ENCODE data around the gene FHOD3.

FHOD3 gene

DNA sequence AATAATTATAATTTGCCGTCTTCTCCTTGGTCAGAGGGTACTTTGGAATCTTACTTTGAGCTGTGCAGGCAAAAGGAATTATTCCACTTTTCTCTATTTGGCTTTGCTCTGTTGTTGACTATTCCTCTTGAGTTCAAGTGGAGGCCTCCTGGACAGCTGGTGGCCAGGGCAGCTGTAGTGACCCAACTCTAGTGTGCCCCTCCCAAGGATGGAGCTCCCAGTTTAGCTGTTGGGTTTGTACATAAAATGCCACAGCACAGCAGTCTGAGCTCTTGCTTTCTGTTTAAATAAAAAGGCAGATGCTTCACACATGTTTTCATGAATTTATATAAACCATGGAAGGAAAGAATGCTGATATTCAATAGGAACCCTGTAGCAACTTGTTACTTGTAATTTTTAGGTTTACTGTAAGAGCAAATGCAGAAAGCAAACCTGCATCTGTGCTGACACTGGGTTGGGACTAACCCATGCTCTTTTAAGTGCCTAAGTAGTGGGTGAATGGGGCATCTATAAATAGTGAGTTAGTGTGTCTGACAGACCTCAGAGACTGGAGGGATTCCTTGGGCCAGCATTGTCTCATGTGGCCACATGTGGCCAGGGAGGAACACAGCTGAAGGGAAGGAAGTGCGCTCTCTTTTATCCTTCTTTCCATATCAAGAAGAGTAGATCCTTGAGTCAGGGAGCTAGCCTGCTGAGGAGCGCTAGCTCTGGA is 121.8 kb downstream of the FHOD3 start:
- Histone ChIP-seq H3K4me1 (ENCODE audit: insufficient read depth, low read length) (no peaks in the 10 kb centered on the region), H3K9me3 (ENCODE audit: low read length) (no peaks in the 10 kb centered on the region), H3K4me3 (ENCODE audit: low read depth in 1 of 2, low read length in 2 of 2) (no peak overlapping the region), H3K27ac (ENCODE audit: low read depth, low read length) (no peak overlapping the region), H3K36me3 (ENCODE audit: insufficient read depth, low read length) (no peaks in the 10 kb centered on the region), H3K27me3 (ENCODE audit: control insufficient read depth in 1 of 2, insufficient read depth in 2 of 2, low read length in 2 of 2) (no peaks in the 10 kb centered on the region), H3K9ac (ENCODE audit: low read length) (no peak overlapping the region)

DNA sequence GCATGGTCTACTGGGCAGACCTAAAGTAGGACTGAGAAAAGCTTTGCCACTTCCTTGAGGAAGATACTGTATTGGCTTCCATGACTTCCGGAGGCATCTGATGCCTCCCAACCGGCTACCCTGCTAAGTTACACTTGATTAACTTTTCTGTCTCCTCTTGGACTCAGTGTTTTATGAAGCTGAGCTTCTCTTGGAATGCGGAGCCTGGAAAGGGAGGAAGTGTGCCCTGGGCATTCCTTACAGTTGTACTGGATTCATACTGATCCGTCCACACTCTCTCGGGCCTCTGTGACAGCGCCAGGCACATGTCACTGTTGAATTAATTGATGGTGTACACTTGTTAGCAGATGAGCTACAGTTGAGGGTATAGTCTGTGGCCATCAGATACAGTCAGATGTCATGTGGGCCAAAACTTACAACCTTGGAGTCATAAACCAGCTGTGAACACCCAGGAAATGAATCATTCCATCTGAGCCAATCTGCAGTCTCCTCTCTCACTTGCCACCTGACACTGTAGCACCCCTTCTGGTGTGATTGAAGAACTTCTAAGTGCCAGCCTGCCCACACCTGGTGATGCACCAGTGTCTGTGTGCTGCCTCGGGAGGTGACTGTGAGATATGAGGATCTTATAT is 122.5 kb downstream of the FHOD3 start:
- Histone ChIP-seq H3K27me3 (ENCODE audit: control insufficient read depth in 1 of 2, insufficient read depth in 2 of 2, low read length in 2 of 2) (no peaks in the 10 kb centered on the region), H3K4me3 (ENCODE audit: low read depth in 1 of 2, low read length in 2 of 2) (no peak overlapping the region), H3K27ac (ENCODE audit: low read depth, low read length) (no peak overlapping the region), H3K9ac (ENCODE audit: low read length) (no peak overlapping the region), H3K36me3 (ENCODE audit: insufficient read depth, low read length) (no peaks in the 10 kb centered on the region), H3K4me1 (ENCODE audit: insufficient read depth, low read length) (no peaks in the 10 kb centered on the region), H3K9me3 (ENCODE audit: low read length) (no peaks in the 10 kb centered on the region)

DNA sequence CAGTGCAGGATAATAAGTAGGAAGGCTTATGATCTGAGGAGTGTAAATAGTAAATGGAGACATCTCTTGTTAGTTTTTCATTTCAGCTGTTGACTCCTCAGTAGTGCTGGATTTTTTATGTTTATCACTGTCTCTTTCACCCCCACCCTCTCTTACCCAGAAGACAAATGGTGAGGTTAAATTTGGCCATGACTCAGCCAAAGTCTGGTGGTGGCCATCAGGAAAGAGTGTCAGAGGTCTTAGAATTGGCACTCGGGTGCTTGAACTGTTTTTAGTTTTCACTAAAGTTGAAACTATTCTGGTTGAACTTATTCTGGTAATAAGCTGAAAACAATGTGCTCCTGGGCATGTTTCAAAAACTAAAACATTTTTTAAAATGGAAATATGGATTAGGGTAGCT is 123.3 kb downstream of the FHOD3 start:
- H3K4me3 ChIP-seq (ENCODE audit: low read depth in 1 of 2, low read length in 2 of 2): no peak overlapping the region
- H3K4me1 ChIP-seq (ENCODE audit: insufficient read depth, low read length): no peaks in the 10 kb centered on the region
- no peaks in the 10 kb centered on the region for H3K9me3 ChIP-seq (ENCODE audit: low read length)
- H3K36me3 ChIP-seq (ENCODE audit: insufficient read depth, low read length): no peaks in the 10 kb centered on the region
- H3K27ac ChIP-seq (ENCODE audit: low read depth, low read length): no peak overlapping the region
- no peaks in the 10 kb centered on the region for H3K27me3 ChIP-seq (ENCODE audit: control insufficient read depth in 1 of 2, insufficient read depth in 2 of 2, low read length in 2 of 2)
- H3K9ac ChIP-seq (ENCODE audit: low read length): no peak overlapping the region

DNA sequence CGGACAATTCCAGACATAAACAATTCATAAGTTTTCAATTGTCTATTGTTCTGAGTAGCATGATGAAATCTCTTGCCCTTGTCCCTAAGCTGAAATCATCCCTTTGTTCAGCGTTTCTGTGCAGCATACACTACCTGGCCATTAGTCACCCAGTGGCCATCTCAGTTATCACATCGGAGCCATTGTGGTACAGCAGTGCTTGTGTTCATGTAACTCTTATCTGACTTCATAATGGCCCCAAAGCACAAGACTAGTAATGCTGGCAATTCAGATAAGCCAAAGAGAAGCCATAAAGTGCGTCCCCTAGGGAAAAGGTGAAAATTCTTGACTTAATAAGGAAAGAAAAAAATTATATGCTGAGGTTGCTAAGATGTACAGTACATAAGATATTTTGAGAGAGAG is 127.2 kb downstream of the FHOD3 start:
- Histone ChIP-seq H3K9ac (ENCODE audit: low read length) (no peak overlapping the region), H3K9me3 (ENCODE audit: low read length) (no peaks in the 10 kb centered on the region), H3K36me3 (ENCODE audit: insufficient read depth, low read length) (no peaks in the 10 kb centered on the region), H3K27me3 (ENCODE audit: control insufficient read depth in 1 of 2, insufficient read depth in 2 of 2, low read length in 2 of 2) (no peaks in the 10 kb centered on the region), H3K27ac (ENCODE audit: low read depth, low read length) (no peak overlapping the region), H3K4me3 (ENCODE audit: low read depth in 1 of 2, low read length in 2 of 2) (no peak overlapping the region), H3K4me1 (ENCODE audit: insufficient read depth, low read length) (no peaks in the 10 kb centered on the region)

DNA sequence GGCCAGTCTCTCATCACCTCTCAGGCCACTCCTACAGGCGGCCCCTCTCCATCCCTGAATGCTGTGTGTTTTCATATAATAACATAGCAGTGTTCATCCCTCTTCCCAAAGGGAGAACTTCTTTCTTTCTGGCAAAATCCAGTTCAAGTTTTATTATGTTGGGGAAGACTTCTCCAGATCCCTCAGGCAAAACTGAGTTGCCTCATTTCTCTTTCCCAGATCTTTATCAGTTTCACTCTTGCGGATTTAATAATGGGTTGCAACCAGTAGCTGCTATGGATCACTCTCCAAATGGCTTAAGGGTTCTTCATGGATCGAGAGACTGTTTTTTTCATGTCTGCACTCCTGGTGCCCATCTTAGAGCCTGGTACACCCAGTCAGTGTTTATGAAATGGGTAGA is 129.9 kb downstream of the FHOD3 start:
- H3K4me3 ChIP-seq (ENCODE audit: low read depth in 1 of 2, low read length in 2 of 2): no peak overlapping the region
- H3K4me1 ChIP-seq (ENCODE audit: insufficient read depth, low read length): no peaks in the 10 kb centered on the region
- H3K27me3 ChIP-seq (ENCODE audit: control insufficient read depth in 1 of 2, insufficient read depth in 2 of 2, low read length in 2 of 2): no peaks in the 10 kb centered on the region
- no peak overlapping the region for H3K9ac ChIP-seq (ENCODE audit: low read length)
- no peaks in the 10 kb centered on the region for H3K9me3 ChIP-seq (ENCODE audit: low read length)
- no peaks in the 10 kb centered on the region for H3K36me3 ChIP-seq (ENCODE audit: insufficient read depth, low read length)
- no peak overlapping the region for H3K27ac ChIP-seq (ENCODE audit: low read depth, low read length)

DNA sequence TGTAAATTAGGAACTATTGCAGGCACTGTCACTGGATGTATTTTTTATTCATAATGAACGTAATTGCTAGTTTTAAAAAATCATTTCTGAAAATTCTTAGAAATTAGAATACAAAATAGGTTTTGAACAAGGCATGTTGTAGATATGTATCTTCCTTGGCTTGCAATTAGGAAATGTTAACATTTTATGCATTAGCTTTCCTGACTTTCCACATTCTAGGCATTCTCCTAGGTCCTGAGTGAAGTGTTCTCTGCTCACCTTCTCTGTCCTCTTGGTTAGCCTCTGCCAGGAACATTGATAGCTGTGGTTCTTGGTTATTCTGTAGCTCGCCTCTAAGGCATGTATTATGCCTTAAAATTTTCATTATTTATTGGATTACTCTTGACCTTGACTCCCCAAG is 130.3 kb downstream of the FHOD3 start:
- Histone ChIP-seq H3K9ac (ENCODE audit: low read length) (no peak overlapping the region), H3K4me1 (ENCODE audit: insufficient read depth, low read length) (no peaks in the 10 kb centered on the region), H3K27me3 (ENCODE audit: control insufficient read depth in 1 of 2, insufficient read depth in 2 of 2, low read length in 2 of 2) (no peaks in the 10 kb centered on the region), H3K36me3 (ENCODE audit: insufficient read depth, low read length) (no peaks in the 10 kb centered on the region), H3K9me3 (ENCODE audit: low read length) (no peaks in the 10 kb centered on the region), H3K27ac (ENCODE audit: low read depth, low read length) (no peak overlapping the region), H3K4me3 (ENCODE audit: low read depth in 1 of 2, low read length in 2 of 2) (no peak overlapping the region)

DNA sequence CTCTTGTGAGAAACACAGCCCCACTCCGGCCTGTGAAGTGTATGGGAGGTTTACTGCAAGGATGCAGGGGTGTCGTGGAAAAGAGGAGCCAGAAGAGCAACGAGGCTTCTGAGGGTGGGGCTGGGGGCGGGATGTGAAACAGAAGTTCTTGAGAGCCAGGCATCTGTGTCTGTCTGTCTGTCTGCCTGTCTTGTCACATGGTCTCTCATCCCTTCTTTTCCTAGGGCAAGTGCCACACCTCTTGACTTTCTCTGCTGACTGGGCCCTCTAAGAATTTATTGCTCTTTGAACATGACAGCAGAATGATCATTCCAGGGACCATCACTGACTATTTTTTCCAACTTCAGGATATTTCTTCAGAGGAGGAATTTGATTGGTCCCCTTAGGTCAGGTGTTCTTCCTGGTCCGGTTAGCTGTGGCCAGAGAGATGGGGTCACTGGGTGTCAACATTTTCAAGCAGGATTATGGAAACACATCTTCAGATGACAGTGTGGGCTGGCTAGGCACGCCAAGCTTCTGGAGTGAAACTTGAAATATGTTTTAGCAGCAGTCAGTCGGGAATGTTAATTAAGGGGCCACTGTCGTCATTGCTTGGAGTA is 131.0 kb downstream of the FHOD3 start:
- no peak overlapping the region for H3K4me3 ChIP-seq (ENCODE audit: low read depth in 1 of 2, low read length in 2 of 2)
- no peak overlapping the region for H3K9ac ChIP-seq (ENCODE audit: low read length)
- no peaks in the 10 kb centered on the region for H3K36me3 ChIP-seq (ENCODE audit: insufficient read depth, low read length)
- H3K4me1 ChIP-seq (ENCODE audit: insufficient read depth, low read length): no peaks in the 10 kb centered on the region
- H3K27me3 ChIP-seq (ENCODE audit: control insufficient read depth in 1 of 2, insufficient read depth in 2 of 2, low read length in 2 of 2): no peaks in the 10 kb centered on the region
- H3K9me3 ChIP-seq (ENCODE audit: low read length): no peaks in the 10 kb centered on the region
- H3K27ac ChIP-seq (ENCODE audit: low read depth, low read length): no peak overlapping the region

DNA sequence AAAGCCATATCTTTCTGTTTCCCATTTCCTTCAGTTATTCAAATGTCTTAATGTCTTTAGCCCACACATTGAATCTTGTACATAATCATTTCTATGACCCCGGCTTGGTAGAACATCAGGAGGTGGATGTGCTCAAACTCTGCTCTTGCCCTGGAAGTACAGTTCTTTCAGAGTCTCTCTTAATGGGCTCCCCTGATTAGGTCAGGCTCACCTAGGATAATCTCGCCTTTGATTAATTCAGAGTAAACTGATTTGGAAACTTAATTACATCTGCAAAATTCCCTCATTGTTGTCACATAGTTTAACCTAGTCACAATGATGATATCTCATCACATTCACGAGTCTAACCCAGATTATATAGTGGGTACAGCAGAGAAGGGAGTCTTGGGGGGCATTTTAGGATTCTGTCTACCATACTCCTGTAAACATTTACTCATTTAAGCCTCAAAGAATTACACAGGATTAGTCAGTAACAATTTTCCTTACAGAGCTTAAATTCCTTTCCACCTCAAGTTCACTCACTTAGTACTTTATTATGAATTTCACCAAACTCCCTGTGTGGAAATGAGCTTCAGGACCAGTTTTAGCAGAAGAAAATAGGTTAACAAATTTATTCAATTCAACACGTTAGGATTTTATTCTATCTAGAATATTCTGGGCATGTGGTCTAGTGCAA is 135.5 kb downstream of the FHOD3 start:
- no peaks in the 10 kb centered on the region for H3K36me3 ChIP-seq (ENCODE audit: insufficient read depth, low read length)
- H3K4me1 ChIP-seq (ENCODE audit: insufficient read depth, low read length): no peaks in the 10 kb centered on the region
- H3K9ac ChIP-seq (ENCODE audit: low read length): no peak overlapping the region
- H3K9me3 ChIP-seq (ENCODE audit: low read length): no peaks in the 10 kb centered on the region
- no peak overlapping the region for H3K27ac ChIP-seq (ENCODE audit: low read depth, low read length)
- H3K4me3 ChIP-seq (ENCODE audit: low read depth in 1 of 2, low read length in 2 of 2): no peak overlapping the region
- no peaks in the 10 kb centered on the region for H3K27me3 ChIP-seq (ENCODE audit: control insufficient read depth in 1 of 2, insufficient read depth in 2 of 2, low read length in 2 of 2)

DNA sequence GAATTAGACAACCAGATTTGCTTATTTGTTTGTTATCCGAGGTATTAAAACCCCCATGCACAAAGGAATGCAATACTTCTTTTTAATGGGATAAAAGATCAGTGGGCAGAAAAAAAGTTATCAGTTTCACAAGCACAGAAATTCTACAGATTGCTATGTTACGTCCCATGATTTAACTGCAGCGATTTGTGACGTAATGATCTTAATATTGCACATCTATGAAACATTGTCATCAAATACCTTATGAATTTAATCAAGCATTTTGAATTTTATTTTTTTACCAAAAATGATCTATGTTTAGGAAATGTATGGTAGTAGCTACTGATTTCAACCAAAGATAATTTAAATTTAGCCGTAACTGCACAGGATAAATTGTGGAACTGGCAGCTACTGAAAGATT is 138.9 kb downstream of the FHOD3 start:
- H3K9me3 ChIP-seq (ENCODE audit: low read length): no peaks in the 10 kb centered on the region
- no peak overlapping the region for H3K27ac ChIP-seq (ENCODE audit: low read depth, low read length)
- no peaks in the 10 kb centered on the region for H3K36me3 ChIP-seq (ENCODE audit: insufficient read depth, low read length)
- no peaks in the 10 kb centered on the region for H3K27me3 ChIP-seq (ENCODE audit: control insufficient read depth in 1 of 2, insufficient read depth in 2 of 2, low read length in 2 of 2)
- no peak overlapping the region for H3K9ac ChIP-seq (ENCODE audit: low read length)
- peaks cover 10% of the 10 kb centered on the region for H3K4me1 ChIP-seq (ENCODE audit: insufficient read depth, low read length)
- no peak overlapping the region for H3K4me3 ChIP-seq (ENCODE audit: low read depth in 1 of 2, low read length in 2 of 2)

DNA sequence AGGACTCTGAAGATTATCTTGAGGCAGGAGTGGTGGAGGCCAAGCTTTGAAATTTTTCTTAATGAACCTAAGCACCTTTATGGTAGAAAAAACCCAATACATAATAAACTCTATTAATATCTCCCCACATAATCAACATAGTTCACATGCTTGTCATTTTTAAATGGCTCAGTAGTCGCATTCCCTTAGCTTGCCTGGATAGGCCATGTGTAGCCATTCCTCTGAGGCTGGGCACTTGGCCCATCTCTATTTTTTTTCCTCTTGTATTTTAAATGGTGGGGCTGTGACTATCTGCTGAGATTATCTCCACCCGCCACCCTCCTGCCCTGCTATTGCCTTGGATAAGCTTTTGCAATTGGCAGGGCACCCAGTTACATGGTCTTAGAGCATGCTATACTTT is 143.1 kb downstream of the FHOD3 start:
- H3K9me3 ChIP-seq (ENCODE audit: low read length): no peaks in the 10 kb centered on the region
- no peaks in the 10 kb centered on the region for H3K27me3 ChIP-seq (ENCODE audit: control insufficient read depth in 1 of 2, insufficient read depth in 2 of 2, low read length in 2 of 2)
- H3K4me1 ChIP-seq (ENCODE audit: insufficient read depth, low read length): peaks cover 14% of the 10 kb centered on the region
- no peak overlapping the region for H3K4me3 ChIP-seq (ENCODE audit: low read depth in 1 of 2, low read length in 2 of 2)
- H3K9ac ChIP-seq (ENCODE audit: low read length): no peak overlapping the region
- no peaks in the 10 kb centered on the region for H3K36me3 ChIP-seq (ENCODE audit: insufficient read depth, low read length)
- H3K27ac ChIP-seq (ENCODE audit: low read depth, low read length): no peak overlapping the region

DNA sequence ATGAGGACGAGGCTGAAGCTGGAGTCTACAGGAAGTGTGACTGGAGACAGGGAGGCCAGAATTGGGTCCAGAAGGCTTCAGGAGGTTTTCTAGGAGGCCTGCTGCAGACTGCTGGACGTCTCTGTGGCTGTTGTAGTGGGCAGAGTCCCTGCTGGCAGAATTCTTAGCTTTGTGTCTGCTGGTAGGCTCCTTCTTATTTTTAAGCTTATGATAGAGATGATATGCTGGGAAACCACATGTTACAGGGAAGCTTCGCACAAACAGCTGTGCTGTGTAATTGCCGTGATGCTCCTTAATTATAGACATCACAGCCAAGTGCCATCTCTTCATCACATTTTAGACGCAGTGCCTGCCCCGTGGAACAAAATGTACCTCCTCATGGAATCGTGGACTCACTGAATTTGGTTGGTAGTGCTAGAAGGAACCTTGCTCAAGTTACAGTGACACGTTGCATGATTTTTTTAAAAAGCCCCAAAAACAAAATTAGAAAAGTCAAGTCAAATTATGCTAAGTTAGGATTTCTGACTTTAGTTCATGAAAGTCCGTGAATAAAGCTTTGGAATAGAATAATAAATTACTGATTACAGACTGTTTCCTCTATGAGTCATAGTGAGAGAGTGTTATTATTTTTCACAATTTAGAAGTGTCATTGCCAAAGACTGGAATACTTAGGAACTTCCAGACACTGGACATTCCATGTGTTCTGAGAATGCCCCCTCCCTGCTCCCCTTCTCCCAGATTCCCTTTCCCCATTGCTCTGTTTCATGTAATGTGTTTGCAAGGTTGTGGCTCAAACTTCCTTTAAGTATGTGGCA is 144.1 kb downstream of the FHOD3 start:
- no peaks in the 10 kb centered on the region for H3K36me3 ChIP-seq (ENCODE audit: insufficient read depth, low read length)
- H3K9me3 ChIP-seq (ENCODE audit: low read length): no peaks in the 10 kb centered on the region
- no peaks in the 10 kb centered on the region for H3K27me3 ChIP-seq (ENCODE audit: control insufficient read depth in 1 of 2, insufficient read depth in 2 of 2, low read length in 2 of 2)
- no peak overlapping the region for H3K9ac ChIP-seq (ENCODE audit: low read length)
- peaks cover 14% of the 10 kb centered on the region for H3K4me1 ChIP-seq (ENCODE audit: insufficient read depth, low read length)
- H3K4me3 ChIP-seq (ENCODE audit: low read depth in 1 of 2, low read length in 2 of 2): no peak overlapping the region
- no peak overlapping the region for H3K27ac ChIP-seq (ENCODE audit: low read depth, low read length)

Data from muscle layer of colon (tissue), 2 donors.